ENCODE data around the gene ZC3H10.
"Not testable (repeated sequence)": the region's sequence is repeated elsewhere in the genome, so short reads cannot be mapped to it uniquely, and the experiment has no call there.

Gene ZC3H10

DNA sequence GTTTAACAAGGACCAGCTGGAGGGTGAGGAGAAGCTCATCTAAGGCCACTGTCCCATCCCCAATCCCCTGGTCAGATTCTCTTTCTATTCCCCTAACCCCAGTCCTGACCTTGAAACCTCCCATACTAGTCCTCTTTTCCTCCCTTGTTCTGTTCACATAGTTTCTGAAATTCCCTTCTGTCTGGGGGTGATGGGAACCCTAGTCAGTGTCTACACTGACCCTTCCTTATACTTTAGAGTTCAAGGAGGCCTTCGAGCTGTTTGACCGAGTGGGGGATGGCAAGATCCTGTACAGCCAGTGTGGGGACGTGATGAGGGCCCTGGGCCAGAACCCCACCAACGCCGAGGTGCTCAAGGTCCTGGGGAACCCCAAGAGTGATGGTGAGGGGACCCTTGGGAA is 36.8 kb downstream of the ZC3H10 start:
- no peak for DNase-seq (ENCODE audit: low spot score)

DNA sequence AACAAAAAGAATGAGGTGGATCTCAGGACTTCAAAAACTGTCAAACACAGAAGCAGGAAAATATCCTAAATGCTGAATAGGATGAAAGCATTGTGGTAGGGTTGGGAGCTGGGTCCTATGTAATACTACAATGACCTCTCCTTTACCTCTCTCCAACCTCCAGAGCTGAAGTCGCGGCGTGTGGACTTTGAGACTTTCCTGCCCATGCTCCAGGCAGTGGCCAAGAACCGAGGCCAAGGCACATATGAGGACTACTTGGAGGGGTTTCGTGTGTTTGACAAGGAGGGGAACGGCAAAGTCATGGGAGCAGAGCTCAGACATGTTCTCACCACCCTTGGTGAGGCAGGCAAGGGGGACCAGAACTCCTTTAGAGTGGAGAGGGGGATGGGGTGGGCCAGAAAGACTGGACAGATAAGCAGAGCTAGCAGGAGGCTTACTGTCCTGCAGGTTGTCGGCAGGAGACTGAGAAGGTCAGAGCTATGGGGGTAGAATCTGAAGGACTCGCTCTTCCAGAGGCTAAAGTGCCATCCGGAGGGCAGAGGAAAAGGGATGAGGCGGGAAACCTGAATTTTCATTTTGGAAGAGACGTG is 37.3 kb downstream of the ZC3H10 start:
- DNase-seq (ENCODE audit: low spot score) = no peak

GRCh38 chr12:56156464-56157200 is 38.6 kb downstream of the ZC3H10 start:
- DNase-seq (ENCODE audit: low spot score) = not testable (repeated sequence)

GRCh38 chr12:56157201-56158028 is 39.3 kb downstream of the ZC3H10 start:
- DNase-seq (ENCODE audit: low spot score) = peak; percentile 33

- peak; percentile 97 for DNase-seq (ENCODE audit: low spot score)
Measured at GRCh38 chr12:56158029-56158925, 40.2 kb downstream of the ZC3H10 start, which contains the start of gene MYL6. MYL6 (plus strand) TSS chr12:56158359; CDS start chr12:56158402, 43 bp downstream.

GRCh38 chr12:56158926-56159461 is 40.9 kb downstream of the ZC3H10 start:
- DNase-seq (ENCODE audit: low spot score) = peak; percentile 59

GRCh38 chr12:56159482-56160192 is 41.6 kb downstream of the ZC3H10 start:
- DNase-seq (ENCODE audit: low spot score) = no peak

DNA sequence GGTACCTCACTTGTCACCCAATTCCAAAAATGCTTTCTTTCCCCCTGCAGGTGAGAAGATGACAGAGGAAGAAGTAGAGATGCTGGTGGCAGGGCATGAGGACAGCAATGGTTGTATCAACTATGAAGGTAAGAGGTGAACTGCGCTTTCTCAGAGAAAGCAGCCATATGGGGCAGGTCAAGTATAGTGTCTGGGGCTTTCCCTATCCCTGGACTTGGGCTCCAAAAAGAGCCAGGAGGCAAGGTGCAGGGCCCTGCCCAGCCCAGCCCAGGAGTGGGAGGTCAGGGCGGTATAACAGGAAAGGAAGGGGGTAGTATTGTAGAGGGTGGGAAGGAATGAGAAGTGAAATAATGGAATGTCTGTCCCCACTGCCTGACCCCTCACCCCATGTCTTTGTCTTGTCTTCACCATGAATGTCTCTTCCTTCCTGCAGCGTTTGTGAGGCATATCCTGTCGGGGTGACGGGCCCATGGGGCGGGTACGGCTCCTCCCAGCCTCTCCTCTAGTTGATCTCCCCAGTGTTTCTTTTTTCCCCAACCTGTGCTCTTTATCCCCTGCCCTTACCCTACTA is 42.2 kb downstream of the ZC3H10 start:
- no peak for DNase-seq (ENCODE audit: low spot score)

- no peak for DNase-seq (ENCODE audit: low spot score)
Measured at GRCh38 chr12:56160894-56161689, 43.0 kb downstream of the ZC3H10 start.

GRCh38 chr12:56161690-56162351 is 43.8 kb downstream of the ZC3H10 start:
- no peak for DNase-seq (ENCODE audit: low spot score)

DNA sequence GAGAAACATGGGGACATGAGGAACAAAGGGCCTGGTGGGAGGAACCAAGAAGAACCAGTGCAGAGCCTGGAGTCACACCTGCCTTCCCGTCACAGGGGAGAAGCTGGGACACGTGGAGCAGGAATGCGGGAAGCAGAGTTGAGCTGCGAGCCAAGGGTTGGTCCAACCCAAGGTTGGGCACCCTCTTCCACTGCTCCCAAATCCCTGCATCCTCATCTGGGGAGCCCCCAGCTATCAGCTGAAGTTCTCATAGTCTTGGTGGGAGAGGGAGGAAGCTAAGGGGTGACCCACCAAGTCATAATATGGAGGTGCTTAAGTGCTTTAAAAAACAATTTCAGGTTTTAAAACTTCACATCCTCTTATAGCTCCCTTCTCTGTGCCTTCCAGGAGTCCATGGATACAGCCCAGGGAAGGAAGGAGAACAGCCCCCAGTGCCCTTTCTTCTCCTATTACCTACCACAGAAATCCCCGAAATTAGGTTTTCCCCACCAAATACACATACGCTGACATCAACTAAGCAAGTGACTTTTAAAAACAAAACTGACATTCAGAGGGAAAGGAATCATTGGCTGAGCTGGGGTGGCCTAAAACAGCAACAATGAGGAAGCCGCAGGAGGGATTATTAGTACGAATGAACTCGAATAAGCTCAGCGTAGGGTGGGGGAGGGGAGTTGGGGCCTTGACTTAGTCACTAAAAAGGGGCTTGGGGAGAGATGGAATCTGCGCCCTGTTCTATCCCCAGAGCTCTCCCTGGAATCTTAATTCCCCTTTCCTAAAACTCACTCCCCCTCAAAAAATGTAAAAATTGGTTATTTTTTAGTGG is 44.6 kb downstream of the ZC3H10 start:
- DNase-seq (ENCODE audit: low spot score) = no peak

DNA sequence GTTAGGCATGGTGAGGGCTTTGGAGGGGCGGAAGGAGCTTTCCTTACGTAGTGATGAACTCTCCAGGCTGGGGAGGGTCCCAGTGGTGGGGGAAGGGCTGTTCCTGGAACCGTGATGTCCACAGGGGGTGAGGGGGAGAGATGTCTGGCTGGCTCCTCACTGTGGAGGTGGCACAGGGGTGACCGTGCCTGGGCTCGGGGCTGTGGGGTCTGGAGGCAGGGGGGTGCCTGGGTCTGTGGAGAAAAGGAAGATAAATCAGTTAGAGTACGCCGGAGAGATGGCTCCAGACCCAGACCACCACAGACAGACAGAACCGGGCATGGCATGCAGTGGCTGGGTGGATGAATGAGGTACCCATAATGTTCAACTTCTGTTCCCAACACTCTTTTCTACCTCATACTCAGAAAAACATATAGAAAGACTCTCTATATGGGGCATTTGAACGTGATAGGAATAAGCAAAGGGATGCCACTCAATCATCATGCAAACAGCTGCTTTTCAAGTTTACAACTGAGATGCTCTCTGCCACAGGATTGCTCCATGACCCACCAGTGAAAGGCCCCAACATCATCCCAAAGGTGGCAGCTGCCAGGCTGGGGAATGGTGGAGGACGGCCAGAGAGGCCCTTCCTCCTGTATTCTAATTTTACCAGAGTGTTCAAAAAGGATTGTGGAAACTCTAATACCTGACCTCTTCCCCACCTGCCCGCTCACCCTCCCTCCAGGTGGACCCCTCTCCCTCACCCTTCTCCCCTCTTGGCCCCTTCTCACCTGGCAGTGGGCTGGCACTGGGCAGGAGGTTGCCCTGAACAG is 45.7 kb downstream of the ZC3H10 start:
- no peak for DNase-seq (ENCODE audit: low spot score)

- DNase-seq (ENCODE audit: low spot score) = no peak
Measured at GRCh38 chr12:56164345-56164729, 46.3 kb downstream of the ZC3H10 start.

GRCh38 chr12:56165369-56165768 is 47.3 kb downstream of the ZC3H10 start:
- no peak for DNase-seq (ENCODE audit: low spot score)

- no peak for DNase-seq (ENCODE audit: low spot score)
Measured at GRCh38 chr12:56169229-56169759, 51.2 kb downstream of the ZC3H10 start.

- DNase-seq (ENCODE audit: low spot score) = no peak
Measured at GRCh38 chr12:56172839-56173238, 54.8 kb downstream of the ZC3H10 start.
